GM12891 (cell line): ENCODE measurements around the gene FUCA2.

ENCODE experiments used
- PAX5 ChIP-seq: IDR thresholded peaks from 2 replicates; pipeline ENCODE4 v1.6.1; 2011; ENCODE audit warnings: low read length, moderate library complexity, mild to moderate bottlenecking; ENCODE audit not compliant: insufficient read depth, severe bottlenecking
- POLR2A ChIP-seq: IDR thresholded peaks from 2 replicates; pipeline ENCODE4 v1.6.1; 2011; ENCODE audit warnings: low read depth, low read length, control low read depth
- POLR2AphosphoS5 ChIP-seq: IDR thresholded peaks from 2 replicates; pipeline ENCODE4 v1.6.1; 2011; ENCODE audit warnings: low read depth, low read length, control low read depth
- POU2F2 ChIP-seq: IDR thresholded peaks from 2 replicates; pipeline ENCODE4 v1.6.1; 2011; ENCODE audit warnings: low read depth, mild to moderate bottlenecking, control low read depth, low read length, moderate library complexity
- SPI1 ChIP-seq: IDR thresholded peaks from 2 replicates; pipeline ENCODE4 v1.6.1; 2011; ENCODE audit warnings: low read depth, low read length, control low read depth
- TAF1 ChIP-seq: IDR thresholded peaks from 2 replicates; pipeline ENCODE4 v1.6.1; 2011; ENCODE audit warnings: low read depth, low read length, control low read depth

DNA sequence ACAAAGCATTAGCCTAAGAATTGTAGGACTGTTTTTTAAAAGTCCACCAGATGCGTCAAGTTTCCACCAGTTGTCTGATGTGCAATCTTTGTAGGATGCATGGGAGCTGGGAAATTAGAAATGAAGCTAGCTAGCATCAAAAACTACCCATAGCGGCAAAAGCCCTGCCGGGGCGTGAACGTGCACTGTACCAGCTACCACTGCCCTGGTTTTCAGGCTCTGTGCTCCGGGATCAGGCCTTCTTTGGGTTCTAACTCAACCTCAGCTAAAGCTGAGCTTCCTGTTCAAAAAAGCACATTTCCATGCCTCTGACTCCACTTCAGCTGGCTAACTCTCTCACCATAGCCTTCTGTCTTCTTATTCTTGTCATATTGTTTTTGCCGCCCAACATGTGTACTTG, 26.9 kb upstream of the FUCA2 start:
- TF ChIP-seq POLR2A (no peak), SPI1 (no peak), PAX5 (no peak), POLR2AphosphoS5 (no peak), TAF1 (no peak), POU2F2 (no peak)
